GM12874 (cell line): Measurements from ENCODE around the gene RBM4B.

Experiments used
- TF ChIP-seq, protein P1 (sequence below): IDR thresholded peaks from 2 replicates; pipeline ENCODE4 v1.5.1; 2011; ENCODE audit warnings: low read depth, mild to moderate bottlenecking, control low read depth, low read length, moderate library complexity; ENCODE audit not compliant: insufficient read depth

RBM4B gene

DNA sequence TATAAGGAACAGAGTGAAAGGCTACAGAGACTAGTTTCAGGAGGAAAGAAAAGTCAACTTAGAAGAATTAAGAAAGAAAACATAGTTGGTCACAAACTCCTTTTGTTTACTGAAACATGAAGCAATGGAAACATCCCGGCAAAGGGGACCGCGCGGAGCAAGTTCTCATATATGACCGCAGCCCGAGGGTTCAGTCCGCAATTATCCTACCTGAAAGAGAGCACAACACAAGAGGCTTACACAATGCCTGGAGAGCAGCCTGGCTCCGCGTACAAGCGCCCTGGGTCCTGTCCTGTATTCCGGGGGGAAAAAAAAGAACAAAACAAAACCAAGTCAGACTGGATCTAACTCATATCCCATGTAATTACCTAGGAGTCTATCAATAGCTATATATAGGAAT, 12.3 kb downstream of the RBM4B start:
- TF ChIP-seq, protein P1, sequence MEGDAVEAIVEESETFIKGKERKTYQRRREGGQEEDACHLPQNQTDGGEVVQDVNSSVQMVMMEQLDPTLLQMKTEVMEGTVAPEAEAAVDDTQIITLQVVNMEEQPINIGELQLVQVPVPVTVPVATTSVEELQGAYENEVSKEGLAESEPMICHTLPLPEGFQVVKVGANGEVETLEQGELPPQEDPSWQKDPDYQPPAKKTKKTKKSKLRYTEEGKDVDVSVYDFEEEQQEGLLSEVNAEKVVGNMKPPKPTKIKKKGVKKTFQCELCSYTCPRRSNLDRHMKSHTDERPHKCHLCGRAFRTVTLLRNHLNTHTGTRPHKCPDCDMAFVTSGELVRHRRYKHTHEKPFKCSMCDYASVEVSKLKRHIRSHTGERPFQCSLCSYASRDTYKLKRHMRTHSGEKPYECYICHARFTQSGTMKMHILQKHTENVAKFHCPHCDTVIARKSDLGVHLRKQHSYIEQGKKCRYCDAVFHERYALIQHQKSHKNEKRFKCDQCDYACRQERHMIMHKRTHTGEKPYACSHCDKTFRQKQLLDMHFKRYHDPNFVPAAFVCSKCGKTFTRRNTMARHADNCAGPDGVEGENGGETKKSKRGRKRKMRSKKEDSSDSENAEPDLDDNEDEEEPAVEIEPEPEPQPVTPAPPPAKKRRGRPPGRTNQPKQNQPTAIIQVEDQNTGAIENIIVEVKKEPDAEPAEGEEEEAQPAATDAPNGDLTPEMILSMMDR, result no peak

DNA sequence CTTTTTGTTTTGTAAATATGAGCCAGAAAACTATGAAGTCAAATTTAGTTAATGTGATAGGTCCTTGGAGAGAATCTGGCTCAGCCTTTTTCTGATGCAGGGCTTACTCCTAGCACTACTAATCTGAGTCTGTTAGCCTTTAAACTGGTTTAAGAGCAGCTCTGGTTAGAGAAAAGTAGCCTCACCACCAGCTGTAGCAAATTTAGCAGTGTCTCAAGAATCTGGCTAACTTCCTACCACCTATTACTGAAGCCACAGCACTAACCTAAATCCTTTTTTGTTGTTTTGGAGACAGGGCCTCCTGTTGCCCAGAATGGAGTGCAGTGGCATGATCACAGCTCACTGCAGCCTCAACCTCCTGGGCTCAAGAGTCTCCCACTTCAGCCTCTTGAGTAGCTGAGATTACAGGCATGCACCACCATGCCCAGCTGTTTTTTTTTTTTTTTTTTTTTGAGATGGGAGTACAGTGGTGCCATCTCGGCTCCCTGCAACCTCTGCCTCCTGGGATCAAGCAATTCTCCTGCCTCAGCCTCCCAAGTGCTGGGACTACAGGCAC, 13.9 kb downstream of the RBM4B start:
- TF ChIP-seq, protein P1, result no peak

DNA sequence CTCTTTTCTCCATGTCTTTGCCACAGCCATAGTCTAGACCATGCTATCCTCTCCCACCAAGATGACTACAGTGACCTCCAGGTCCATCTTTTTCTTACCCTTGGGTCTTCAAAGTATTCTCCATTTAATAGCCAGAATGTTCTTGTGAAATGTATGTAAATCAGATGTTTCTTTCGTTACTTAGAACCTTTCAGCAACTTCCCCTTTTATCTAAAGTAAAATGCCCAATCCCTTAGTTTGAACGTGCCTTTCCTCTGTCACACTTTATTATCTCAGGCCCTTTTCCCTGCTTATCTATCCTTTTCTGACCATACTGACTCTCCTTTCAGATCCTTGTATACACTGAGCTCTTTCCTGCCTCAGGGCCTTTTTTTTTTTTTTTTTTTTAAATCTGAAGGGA, 17.9 kb downstream of the RBM4B start:
- TF ChIP-seq, protein P1, result no peak

DNA sequence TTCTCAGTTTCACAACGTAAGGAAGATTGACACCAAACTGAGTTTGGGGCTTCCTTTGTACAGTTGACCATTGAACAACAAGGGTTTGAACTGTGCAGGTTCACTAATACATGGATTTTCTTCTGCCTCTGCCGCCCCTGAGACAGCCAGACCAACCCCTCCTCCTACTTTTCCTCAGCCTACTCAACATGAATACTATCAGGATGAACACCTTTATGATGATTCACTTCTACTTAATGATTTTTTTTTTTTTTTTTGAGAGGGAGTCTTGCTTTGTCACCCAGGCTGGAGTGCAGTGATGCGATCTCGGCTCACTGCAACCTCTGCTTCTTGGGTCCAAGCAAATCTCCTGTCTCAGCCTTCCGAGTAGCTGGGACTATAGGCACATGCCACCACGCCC, 24.6 kb downstream of the RBM4B start:
- TF ChIP-seq, protein P1, result no peak

DNA sequence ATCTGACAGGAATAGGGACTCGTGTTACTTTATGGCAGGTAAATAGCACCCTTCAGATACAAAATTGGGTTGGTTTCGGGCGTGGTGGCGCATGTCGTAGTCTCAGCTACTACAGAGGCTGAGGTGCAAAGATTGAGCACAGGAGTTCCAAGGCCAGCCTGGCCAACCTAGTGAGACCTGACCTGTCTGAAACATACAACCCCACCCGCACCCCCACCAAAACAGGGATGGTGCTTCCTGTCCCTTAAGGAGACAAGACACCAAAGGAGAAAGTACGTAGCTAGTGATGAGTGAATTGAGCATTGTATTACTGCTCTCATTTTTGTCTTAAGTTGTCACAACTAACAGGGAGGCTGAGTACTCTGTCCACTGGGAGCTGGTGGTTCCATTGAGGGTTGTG, 25.0 kb downstream of the RBM4B start:
- TF ChIP-seq, protein P1, result no peak

DNA sequence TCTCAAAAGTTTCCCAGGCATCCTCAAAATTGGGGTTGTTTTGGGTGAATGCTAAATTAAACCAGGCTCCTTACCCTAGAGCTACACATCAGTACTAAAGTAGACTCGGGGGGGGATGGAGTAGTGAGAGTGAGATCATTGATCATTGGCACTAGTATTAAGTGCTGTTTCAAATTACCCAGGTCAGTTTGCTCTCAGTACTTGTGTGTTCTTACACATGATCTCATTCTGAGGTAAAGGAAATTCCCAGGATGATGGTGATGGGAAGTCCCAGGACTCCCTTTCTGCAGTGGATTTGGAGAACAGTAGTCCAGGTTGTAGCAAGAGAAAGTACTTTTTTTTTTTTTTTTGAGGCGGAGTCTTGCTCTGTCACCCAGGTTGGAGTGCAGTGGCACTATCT, 26.7 kb downstream of the RBM4B start:
- TF ChIP-seq, protein P1, result no peak

DNA sequence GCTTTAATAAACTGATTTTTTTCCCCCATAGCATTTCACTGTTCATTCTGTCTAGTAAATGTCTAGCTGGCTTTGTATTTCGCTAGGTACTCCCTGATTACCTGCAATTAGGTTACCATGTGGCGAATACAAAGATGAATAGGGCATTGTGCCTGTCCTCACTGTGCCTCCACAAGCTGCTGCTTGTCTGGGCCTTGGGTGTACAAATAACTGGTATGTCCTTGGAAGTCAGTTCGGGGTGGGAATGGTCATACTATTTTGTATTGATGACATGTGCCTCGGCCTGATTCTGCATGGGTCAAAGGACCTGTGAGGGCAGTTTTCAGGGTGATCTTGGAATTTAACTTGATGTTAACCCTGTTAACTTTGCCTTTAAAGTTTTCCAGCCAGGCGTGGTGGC, 27.8 kb downstream of the RBM4B start:
- TF ChIP-seq, protein P1, result no peak

DNA sequence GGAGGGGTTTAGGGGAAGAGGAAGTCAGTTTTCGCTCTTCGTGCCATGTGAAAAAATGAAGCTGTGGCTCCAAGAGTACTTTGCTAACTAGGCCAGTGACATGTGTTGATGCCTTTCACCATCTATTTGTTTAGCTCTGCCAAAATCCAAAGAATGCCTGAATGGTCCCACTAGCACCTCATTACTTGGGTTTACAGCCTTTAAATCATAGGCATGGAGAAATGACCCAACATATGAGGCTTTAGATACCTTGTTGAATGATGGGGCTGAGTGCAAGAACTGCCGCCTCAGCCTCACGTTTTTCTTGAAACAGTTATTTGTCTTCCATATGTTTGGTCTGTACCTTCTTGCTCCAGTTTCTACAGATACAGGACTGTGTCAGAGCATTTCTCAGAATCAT, 30.9 kb downstream of the RBM4B start:
- TF ChIP-seq, protein P1, result no peak
